ENCODE data around the gene TEAD4. TPM values are rescaled to one million over a fixed set of nuclear protein-coding genes. Genes with fewer than 3 reads are reported as not detected.
A peak's percentile ranks its signal among the peaks of the same experiment; 100 is the strongest.

TEAD4 gene
- total RNA-seq, 1 donor, result 15.2 TPM

DNA sequence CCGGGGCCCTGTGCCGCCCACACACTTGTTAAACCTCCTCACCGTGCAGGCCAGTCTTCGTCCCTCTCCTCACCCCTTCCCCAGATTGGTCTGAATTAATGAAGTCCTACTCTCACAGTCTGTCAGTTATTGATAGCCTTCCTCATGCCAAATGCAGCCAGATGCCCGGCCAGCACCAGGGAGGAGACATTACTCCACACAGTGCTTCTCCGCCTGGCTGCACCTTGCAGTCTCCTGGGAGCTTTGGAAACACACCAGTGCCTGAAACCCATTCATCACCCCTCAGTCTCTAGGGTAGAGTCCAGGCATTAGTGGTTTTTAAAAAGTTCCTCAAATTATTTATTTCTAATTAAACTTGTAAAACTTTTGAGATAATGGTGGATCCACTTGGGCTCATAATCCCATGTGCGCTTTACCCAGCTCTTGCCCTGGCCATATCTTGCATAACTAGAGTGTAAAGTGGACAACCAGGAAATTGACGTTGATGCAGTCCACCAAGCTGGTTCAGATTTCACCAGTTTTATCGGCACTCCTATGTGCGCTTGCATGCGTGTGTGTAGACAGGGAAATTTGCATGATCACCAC, 79.8 kb downstream of the TEAD4 start:
- Histone ChIP-seq H4K20me1 (ENCODE audit: insufficient read depth, low read length) (peaks cover 16% of the 10 kb centered on the region), H3K4me1 (ENCODE audit: insufficient read depth, low read length) (peaks cover 4% of the 10 kb centered on the region), H3K79me2 (ENCODE audit: insufficient read depth, low read length) (no peaks in the 10 kb centered on the region), H3K36me3 (ENCODE audit: insufficient read depth, low read length) (peaks cover 49% of the 10 kb centered on the region), H3K4me2 (ENCODE audit: insufficient read depth, low read length) (no peak overlapping the region), H3K9me3 (ENCODE audit: low read depth, low read length) (no peaks in the 10 kb centered on the region), H3K27ac (ENCODE audit: low read depth, low read length) (no peak overlapping the region), H3K4me3 (ENCODE audit: insufficient read depth, low read length) (no peak overlapping the region), H2AFZ (ENCODE audit: low read length) (no peak overlapping the region), H3K27me3 (ENCODE audit: insufficient read depth, low read length) (no peaks in the 10 kb centered on the region)
- DNase-seq (ENCODE audit: insufficient read length, low spot score, missing footprints), result peak; percentile 15
- TF ChIP-seq, protein P1, sequence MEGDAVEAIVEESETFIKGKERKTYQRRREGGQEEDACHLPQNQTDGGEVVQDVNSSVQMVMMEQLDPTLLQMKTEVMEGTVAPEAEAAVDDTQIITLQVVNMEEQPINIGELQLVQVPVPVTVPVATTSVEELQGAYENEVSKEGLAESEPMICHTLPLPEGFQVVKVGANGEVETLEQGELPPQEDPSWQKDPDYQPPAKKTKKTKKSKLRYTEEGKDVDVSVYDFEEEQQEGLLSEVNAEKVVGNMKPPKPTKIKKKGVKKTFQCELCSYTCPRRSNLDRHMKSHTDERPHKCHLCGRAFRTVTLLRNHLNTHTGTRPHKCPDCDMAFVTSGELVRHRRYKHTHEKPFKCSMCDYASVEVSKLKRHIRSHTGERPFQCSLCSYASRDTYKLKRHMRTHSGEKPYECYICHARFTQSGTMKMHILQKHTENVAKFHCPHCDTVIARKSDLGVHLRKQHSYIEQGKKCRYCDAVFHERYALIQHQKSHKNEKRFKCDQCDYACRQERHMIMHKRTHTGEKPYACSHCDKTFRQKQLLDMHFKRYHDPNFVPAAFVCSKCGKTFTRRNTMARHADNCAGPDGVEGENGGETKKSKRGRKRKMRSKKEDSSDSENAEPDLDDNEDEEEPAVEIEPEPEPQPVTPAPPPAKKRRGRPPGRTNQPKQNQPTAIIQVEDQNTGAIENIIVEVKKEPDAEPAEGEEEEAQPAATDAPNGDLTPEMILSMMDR (IDR thresholded peaks at IDR 0.05; ENCODE audit: extremely low read depth, low read depth, low read length), result no peak

- Histone ChIP-seq H3K36me3 (ENCODE audit: insufficient read depth, low read length) (peaks cover 48% of the 10 kb centered on the region), H3K4me1 (ENCODE audit: insufficient read depth, low read length) (peaks cover 2% of the 10 kb centered on the region), H4K20me1 (ENCODE audit: insufficient read depth, low read length) (peaks cover 16% of the 10 kb centered on the region), H3K4me2 (ENCODE audit: insufficient read depth, low read length) (no peak overlapping the region), H3K79me2 (ENCODE audit: insufficient read depth, low read length) (no peaks in the 10 kb centered on the region), H2AFZ (ENCODE audit: low read length) (no peak overlapping the region), H3K4me3 (ENCODE audit: insufficient read depth, low read length) (no peak overlapping the region), H3K27me3 (ENCODE audit: insufficient read depth, low read length) (no peaks in the 10 kb centered on the region), H3K9me3 (ENCODE audit: low read depth, low read length) (no peaks in the 10 kb centered on the region), H3K27ac (ENCODE audit: low read depth, low read length) (no peak overlapping the region)
- TF ChIP-seq, protein P1 (IDR thresholded peaks at IDR 0.05; ENCODE audit: extremely low read depth, low read depth, low read length), result no peak
- DNase-seq (ENCODE audit: insufficient read length, low spot score, missing footprints), result peak; percentile 13
These were observed 80.9 kb downstream of the TEAD4 start for GRCh38 chr12:3040026-3040656.

DNA sequence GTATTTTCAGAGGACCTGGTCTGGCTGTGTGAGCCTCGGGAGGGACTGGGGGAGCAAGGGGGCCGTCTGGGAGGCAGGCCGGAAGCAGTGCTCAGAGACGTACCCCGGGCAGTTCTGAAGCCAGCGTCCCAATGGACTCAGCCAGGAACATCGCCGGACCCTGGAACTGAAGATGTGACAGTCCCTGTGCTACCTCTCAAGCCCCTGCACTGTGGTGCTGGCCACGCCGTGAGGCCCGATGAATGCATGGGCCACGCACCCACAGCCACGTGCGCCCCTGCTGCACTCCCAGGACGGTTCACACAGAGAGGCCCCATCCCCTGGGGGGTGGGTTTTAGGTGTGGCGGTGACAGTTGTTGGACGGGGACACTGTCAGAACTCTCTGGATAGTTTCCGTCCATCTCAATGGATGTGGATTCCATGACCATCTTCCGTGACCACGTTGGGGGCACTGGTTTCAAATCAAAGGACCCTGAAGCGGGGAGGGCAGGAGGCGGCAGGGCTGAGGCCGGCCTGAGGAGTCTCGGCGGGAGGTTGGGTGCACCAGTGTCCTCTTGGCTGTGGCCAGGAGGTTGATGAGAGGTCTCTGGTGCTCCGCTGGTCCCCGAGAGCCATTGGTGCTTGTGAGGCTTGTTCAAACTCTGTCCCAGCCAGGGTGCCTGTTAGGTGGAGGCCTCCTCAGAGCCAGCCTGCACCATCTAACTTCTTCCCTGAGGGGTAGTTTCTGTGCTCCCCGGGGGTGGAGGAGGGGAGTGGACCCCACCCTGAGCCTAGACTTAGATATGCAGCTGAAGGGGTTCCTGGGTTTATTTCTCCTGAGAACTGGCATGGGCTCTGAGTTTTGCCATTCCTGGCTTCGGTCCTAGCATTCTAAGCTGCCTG, 81.7 kb downstream of the TEAD4 start:
- Histone ChIP-seq H3K9me3 (ENCODE audit: low read depth, low read length) (no peaks in the 10 kb centered on the region), H4K20me1 (ENCODE audit: insufficient read depth, low read length) (peaks cover 14% of the 10 kb centered on the region), H3K27me3 (ENCODE audit: insufficient read depth, low read length) (no peaks in the 10 kb centered on the region), H3K27ac (ENCODE audit: low read depth, low read length) (no peak overlapping the region), H3K4me1 (ENCODE audit: insufficient read depth, low read length) (no peaks in the 10 kb centered on the region), H3K4me3 (ENCODE audit: insufficient read depth, low read length) (no peak overlapping the region), H3K4me2 (ENCODE audit: insufficient read depth, low read length) (no peak overlapping the region), H3K36me3 (ENCODE audit: insufficient read depth, low read length) (peaks cover 42% of the 10 kb centered on the region), H3K79me2 (ENCODE audit: insufficient read depth, low read length) (no peaks in the 10 kb centered on the region), H2AFZ (ENCODE audit: low read length) (no peak overlapping the region)
- DNase-seq (ENCODE audit: insufficient read length, low spot score, missing footprints), result peak; percentile 83
- TF ChIP-seq, protein P1 (IDR thresholded peaks at IDR 0.05; ENCODE audit: extremely low read depth, low read depth, low read length), result no peak

Data from osteoblast (primary cell).